WTC11 (cell line): Measurements from ENCODE around the gene RBM39.

Experiments
- CTCF ChIP-seq: fragments of 200-600 bp; IDR thresholded peaks from 2 replicates; pipeline ENCODE4 v1.8.0; 2022; ENCODE audit warnings: antibody characterized with exemption
- HMGXB4 ChIP-seq: sonication (generic); formaldehyde crosslinking; IDR thresholded peaks from 2 replicates; pipeline ENCODE4 v1.8.1; 2023; ENCODE audit warnings: mild to moderate bottlenecking, moderate library complexity, missing genetic modification reagents
- JAZF1 ChIP-seq: fragments of 250-450 bp; sonication (Bioruptor Pico); IDR thresholded peaks from 2 replicates; pipeline ENCODE4 v1.9.0; 2021; ENCODE audit warnings: moderate library complexity, mild to moderate bottlenecking, inconsistent platforms
- PRDM15 ChIP-seq: sonication (generic); formaldehyde crosslinking; IDR thresholded peaks from 2 replicates; pipeline ENCODE4 v1.8.0; 2022; ENCODE audit warnings: missing genetic modification reagents
- TEAD4 ChIP-seq: sonication (generic); formaldehyde crosslinking; IDR thresholded peaks from 2 replicates; pipeline ENCODE4 v1.8.0; 2022; ENCODE audit warnings: mild to moderate bottlenecking, missing genetic modification reagents
- USF2 ChIP-seq: sonication (generic); formaldehyde crosslinking; IDR thresholded peaks from 2 replicates; pipeline ENCODE4 v1.8.1; 2023; ENCODE audit warnings: mild to moderate bottlenecking, missing genetic modification reagents, moderate library complexity
- ZNF423 ChIP-seq: fragments of 250-450 bp; sonication (Bioruptor Pico); IDR thresholded peaks from 2 replicates; pipeline ENCODE4 v2.1.2; 2022; ENCODE audit warnings: mild to moderate bottlenecking, moderate library complexity

- TF ChIP-seq JAZF1 (CRISPR knock-in tag) (no peak), CTCF (no peak), HMGXB4 (CRISPR knock-in tag) (no peak), ZNF423 (CRISPR knock-in tag) (no peak), USF2 (CRISPR knock-in tag) (no peak), TEAD4 (CRISPR knock-in tag) (no peak), PRDM15 (CRISPR knock-in tag) (no peak)
Observed at GRCh38 chr20:35697696-35698297, 44.3 kb downstream of the RBM39 start.
